ENCODE results near the gene ERBB4.

DNA sequence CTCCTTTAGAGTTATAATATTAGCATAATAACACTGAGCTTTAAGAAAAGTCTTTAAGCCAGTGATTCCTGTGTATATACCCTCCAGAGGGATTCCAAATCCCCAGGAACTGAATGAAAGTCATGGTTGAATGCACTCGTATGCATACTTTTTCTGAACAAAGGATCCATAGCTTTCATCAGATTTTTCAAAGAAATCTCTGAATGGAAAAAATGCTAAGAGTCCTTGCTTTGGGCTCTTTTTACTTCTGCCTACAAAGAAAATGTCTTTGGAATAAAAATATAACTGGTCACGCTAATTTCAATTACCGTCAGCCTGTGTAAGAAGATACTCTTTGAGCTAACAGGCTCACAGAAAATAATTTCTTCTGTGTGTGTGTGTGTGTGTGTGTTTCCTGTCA, 939.5 kb downstream of the ERBB4 start:
- TF ChIP-seq POLR2A (IDR thresholded peaks at IDR 0.05), result no peak
- no peak for TF ChIP-seq CTCF (IDR thresholded peaks at IDR 0.05 in 4 of 5, conservative IDR thresholded peaks at IDR 0.05 in 1 of 5)

All from gastrocnemius medialis (tissue), 4 donors.